ENCODE results near the gene CEP104. TPM values are rescaled to one million over a fixed set of nuclear protein-coding genes. Genes with fewer than 3 reads are reported as not detected.
A peak's percentile ranks its signal among the peaks of the same experiment; 100 is the strongest.

The CEP104 gene
- total and polyA plus RNA-seq, 7 experiments from 2014 or later, result 12.7 to 68.0 (median 44.5) TPM

DNA sequence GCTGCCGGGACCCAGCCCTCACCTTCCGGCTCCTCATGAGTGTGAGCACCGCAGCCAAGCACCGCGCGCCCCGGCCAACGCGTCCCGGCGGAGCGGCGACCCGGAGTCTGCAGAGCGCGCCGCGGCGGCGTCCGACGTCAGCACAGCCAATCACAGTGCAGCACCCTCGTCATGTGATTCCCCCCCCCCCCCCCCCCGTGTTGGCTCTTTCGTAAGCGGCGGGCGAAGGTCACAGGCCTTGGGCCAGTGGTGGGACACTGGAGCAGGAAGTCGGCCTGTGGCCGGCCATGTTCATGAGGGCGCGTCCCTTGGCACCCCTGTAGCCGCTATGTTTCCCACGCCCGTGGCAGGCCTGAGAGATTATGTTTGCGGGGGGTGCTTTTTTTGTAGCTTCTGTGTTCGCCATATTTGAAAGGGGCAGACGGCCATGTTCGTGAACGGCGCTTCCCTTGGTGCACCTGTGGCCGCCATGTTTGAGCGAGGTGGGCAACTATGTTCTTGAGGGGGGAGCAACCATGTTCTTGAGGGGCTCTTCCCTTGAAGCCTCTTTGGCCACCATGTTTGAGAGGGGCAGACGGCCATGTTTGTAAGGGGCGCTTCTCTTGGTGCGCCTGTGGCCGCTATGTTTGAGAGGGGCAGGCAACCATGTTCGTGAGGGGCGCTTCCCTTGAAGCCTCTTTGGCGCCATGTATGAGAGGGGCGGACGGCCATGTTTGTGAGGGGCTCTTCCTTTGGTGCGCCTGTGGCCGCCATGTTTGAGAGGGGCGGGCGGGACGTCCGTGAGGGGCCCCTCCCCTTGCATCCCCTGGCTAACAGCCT lies 43.3 kb upstream of the CEP104 start, which contains the start of gene C1orf174:
Gene C1orf174, minus strand, starts transcription at position 123 of the 819 bp plus-strand sequence. Its CDS starts 86 bp downstream, at position 37.
- POLR2A ChIA-PET, result interaction anchor here (0.6 to 3.5 kb wide), 9 partner anchors 9 to 1286 kb away, joined by 3 to 30 read pairs (median 4); partner anchors contain the start of genes CEP104, DFFB and LRRC47
- ATAC-seq (peak; percentile 88), DNase-seq (peak; percentile 78 to 99 (median 96))
- Mint-ChIP-seq H3K4me1 (peaks cover 23 to 71% (median 53%) of the 10 kb centered on the region in 7 donors), H3K27ac (peak within 1 kb of the TSS; percentile 92 to 99 (median 96)), H3K4me3 (peak within 1 kb of the TSS; percentile 90 to 96 (median 94)), H3K36me3 (peaks cover 5 to 20% (median 17%) of the 10 kb centered on the region in 5 donors), H3K27me3 (no peaks in the 10 kb centered on the region), H3K9me3 (peaks cover 0 to 21% (median 9%) of the 10 kb centered on the region in 11 donors)
- Histone ChIP-seq H3K36me3 (ENCODE audit: control insufficient read depth in 2 of 3, insufficient read depth in 3 of 3, low read length in 3 of 3) (peaks cover 0 to 9% (median 0%) of the 10 kb centered on the region in 3 experiments), H3K4me3 (ENCODE audit: low read length) (peak within 1 kb of the TSS; percentile 79), H3K27ac (ENCODE audit: low read depth, low read length) (peak within 1 kb of the TSS; percentile 94), H3K27me3 (ENCODE audit: control insufficient read depth in 2 of 2, insufficient read depth in 2 of 2, low read length in 2 of 2) (no peaks in the 10 kb centered on the region), H3K4me1 (ENCODE audit: control insufficient read depth in 2 of 2, insufficient read depth in 2 of 2, low read length in 2 of 2) (peaks cover 6 to 39% of the 10 kb centered on the region in 2 donors), H3K9me3 (ENCODE audit: control insufficient read depth in 2 of 3, low read length in 3 of 3) (peaks cover 0 to 7% (median 7%) of the 10 kb centered on the region in 3 experiments)
- CTCF ChIA-PET, result no interaction called here
- intact Hi-C loops (cut with micrococcal nuclease), result loop anchor here (1.0 to 5.0 kb wide), 11 partner anchors 43 to 1643 kb away; partner anchors contain the start of genes CEP104 (in 2 of the 2), DFFB (in 2 of the 2), LRRC47 (in 2 of the 2) and SMIM1 (in 2 of the 2)

- ATAC-seq, result no peak
- POLR2A ChIA-PET, result interaction anchor here (0.6 to 3.5 kb wide), 7 partner anchors 9 to 1285 kb away, joined by 3 to 30 read pairs (median 4); partner anchors contain the start of genes CEP104, DFFB and LRRC47
- CTCF ChIA-PET, result interaction anchor here (1.4 kb wide), 1 partner anchor 42 kb away, joined by 4 read pairs; the partner anchor contains the start of genes CEP104 and DFFB
- peaks cover 5 to 22% (median 19%) of the 10 kb centered on the region in 5 donors for H3K36me3 Mint-ChIP-seq
- peaks cover 0 to 21% (median 9%) of the 10 kb centered on the region in 11 donors for H3K9me3 Mint-ChIP-seq
- DNase-seq, result no peak
- peak overlapping the region; percentile 94 for H3K27ac ChIP-seq (ENCODE audit: low read depth, low read length)
- H3K27me3 Mint-ChIP-seq, result no peaks in the 10 kb centered on the region
- intact Hi-C loops (cut with micrococcal nuclease), result loop anchor here (1.0 to 5.0 kb wide), 11 partner anchors 42 to 1642 kb away; partner anchors contain the start of genes CEP104 (in 2 of the 2), DFFB (in 2 of the 2), LRRC47 (in 2 of the 2) and SMIM1 (in 2 of the 2)
- peaks cover 23 to 71% (median 56%) of the 10 kb centered on the region in 7 donors for H3K4me1 Mint-ChIP-seq
- peak overlapping the region; percentile 85 to 99 (median 96) for H3K27ac Mint-ChIP-seq
- peak overlapping the region; percentile 90 to 96 (median 94) for H3K4me3 Mint-ChIP-seq
- peaks cover 6 to 37% of the 10 kb centered on the region in 2 donors for H3K4me1 ChIP-seq (ENCODE audit: control insufficient read depth in 2 of 2, insufficient read depth in 2 of 2, low read length in 2 of 2)
- H3K27me3 ChIP-seq (ENCODE audit: control insufficient read depth in 2 of 2, insufficient read depth in 2 of 2, low read length in 2 of 2), result no peaks in the 10 kb centered on the region
- H3K9me3 ChIP-seq (ENCODE audit: control insufficient read depth in 2 of 3, low read length in 3 of 3), result peaks cover 0 to 7% (median 7%) of the 10 kb centered on the region in 3 experiments
- peaks cover 0 to 15% (median 0%) of the 10 kb centered on the region in 3 experiments for H3K36me3 ChIP-seq (ENCODE audit: control insufficient read depth in 2 of 3, insufficient read depth in 3 of 3, low read length in 3 of 3)
- peak overlapping the region; percentile 79 for H3K4me3 ChIP-seq (ENCODE audit: low read length)
Observed at GRCh38 chr1:3899754-3900149, 42.7 kb upstream of the CEP104 start.

GRCh38 chr1:3898994-3899753 lies 42.2 kb upstream of the CEP104 start:
- ATAC-seq, result no peak
- Mint-ChIP-seq H3K36me3 (peaks cover 5 to 22% (median 19%) of the 10 kb centered on the region in 5 donors), H3K4me1 (peaks cover 23 to 67% (median 56%) of the 10 kb centered on the region in 7 donors), H3K4me3 (peak overlapping the region; percentile 84 to 96 (median 93)), H3K9me3 (peaks cover 0 to 21% (median 9%) of the 10 kb centered on the region in 11 donors), H3K27ac (peak overlapping the region; percentile 52 to 99 (median 79)), H3K27me3 (no peaks in the 10 kb centered on the region)
- no peaks in the 10 kb centered on the region for H3K27me3 ChIP-seq (ENCODE audit: control insufficient read depth in 2 of 2, insufficient read depth in 2 of 2, low read length in 2 of 2)
- DNase-seq, result no peak
- peaks cover 6 to 32% of the 10 kb centered on the region in 2 donors for H3K4me1 ChIP-seq (ENCODE audit: control insufficient read depth in 2 of 2, insufficient read depth in 2 of 2, low read length in 2 of 2)
- intact Hi-C loops (cut with micrococcal nuclease), result no loop called here
- H3K27ac ChIP-seq (ENCODE audit: low read depth, low read length), result peak overlapping the region; percentile 94
- peaks cover 0 to 7% (median 7%) of the 10 kb centered on the region in 3 experiments for H3K9me3 ChIP-seq (ENCODE audit: control insufficient read depth in 2 of 3, low read length in 3 of 3)
- H3K4me3 ChIP-seq (ENCODE audit: low read length), result peak overlapping the region; percentile 79
- POLR2A ChIA-PET, result interaction anchor here (1.3 to 3.5 kb wide), 3 partner anchors 8 to 52 kb away, joined by 4 to 30 read pairs (median 5); partner anchors contain the start of genes CEP104 and DFFB
- CTCF ChIA-PET, result interaction anchor here (0.7 to 1.4 kb wide), 2 partner anchors 15 to 42 kb away, joined by 3 to 4 read pairs; partner anchors contain the start of genes CEP104 and DFFB
- H3K36me3 ChIP-seq (ENCODE audit: control insufficient read depth in 2 of 3, insufficient read depth in 3 of 3, low read length in 3 of 3), result peaks cover 0 to 16% (median 0%) of the 10 kb centered on the region in 3 experiments

GRCh38 chr1:3898475-3898735 lies 41.4 kb upstream of the CEP104 start:
- DNase-seq, result no peak
- Mint-ChIP-seq H3K27me3 (no peaks in the 10 kb centered on the region), H3K4me3 (peak overlapping the region; percentile 16 to 96 (median 88)), H3K36me3 (peaks cover 5 to 25% (median 19%) of the 10 kb centered on the region in 5 donors), H3K4me1 (peaks cover 20 to 61% (median 50%) of the 10 kb centered on the region in 7 donors), H3K27ac (peak overlapping the region in 4 of 9 donors; percentile 72 to 80 (median 78)), H3K9me3 (peaks cover 0 to 21% (median 9%) of the 10 kb centered on the region in 11 donors)
- CTCF ChIA-PET, result interaction anchor here (1.4 kb wide), 1 partner anchor 41 kb away, joined by 4 read pairs; the partner anchor contains the start of genes CEP104 and DFFB
- no peak overlapping the region for H3K4me3 ChIP-seq (ENCODE audit: low read length)
- peaks cover 0 to 16% (median 0%) of the 10 kb centered on the region in 3 experiments for H3K36me3 ChIP-seq (ENCODE audit: control insufficient read depth in 2 of 3, insufficient read depth in 3 of 3, low read length in 3 of 3)
- H3K27ac ChIP-seq (ENCODE audit: low read depth, low read length), result no peak overlapping the region
- intact Hi-C loops (cut with micrococcal nuclease), result no loop called here
- peaks cover 6 to 24% of the 10 kb centered on the region in 2 donors for H3K4me1 ChIP-seq (ENCODE audit: control insufficient read depth in 2 of 2, insufficient read depth in 2 of 2, low read length in 2 of 2)
- peaks cover 0 to 7% (median 7%) of the 10 kb centered on the region in 3 experiments for H3K9me3 ChIP-seq (ENCODE audit: control insufficient read depth in 2 of 3, low read length in 3 of 3)
- POLR2A ChIA-PET, result interaction anchor here (3.5 kb wide), 1 partner anchor 41 kb away, joined by 30 read pairs; the partner anchor contains the start of genes CEP104 and DFFB
- no peaks in the 10 kb centered on the region for H3K27me3 ChIP-seq (ENCODE audit: control insufficient read depth in 2 of 2, insufficient read depth in 2 of 2, low read length in 2 of 2)
- ATAC-seq, result no peak

- Histone ChIP-seq H3K9me3 (ENCODE audit: control insufficient read depth in 2 of 3, low read length in 3 of 3) (peaks cover 0 to 7% (median 7%) of the 10 kb centered on the region in 3 experiments), H3K36me3 (ENCODE audit: control insufficient read depth in 2 of 3, insufficient read depth in 3 of 3, low read length in 3 of 3) (peaks cover 0 to 23% (median 0%) of the 10 kb centered on the region in 3 experiments), H3K4me1 (ENCODE audit: control insufficient read depth in 2 of 2, insufficient read depth in 2 of 2, low read length in 2 of 2) (peaks cover 7 to 9% of the 10 kb centered on the region in 2 donors), H3K27ac (ENCODE audit: low read depth, low read length) (no peak overlapping the region), H3K27me3 (ENCODE audit: control insufficient read depth in 2 of 2, insufficient read depth in 2 of 2, low read length in 2 of 2) (no peaks in the 10 kb centered on the region), H3K4me3 (ENCODE audit: low read length) (no peak overlapping the region)
- Mint-ChIP-seq H3K4me1 (peaks cover 13 to 45% (median 34%) of the 10 kb centered on the region in 7 donors), H3K27me3 (no peaks in the 10 kb centered on the region), H3K36me3 (peaks cover 5 to 25% (median 19%) of the 10 kb centered on the region in 5 donors), H3K9me3 (peaks cover 0 to 21% (median 9%) of the 10 kb centered on the region in 11 donors), H3K27ac (no peak overlapping the region), H3K4me3 (peak overlapping the region in 1 of 10 donors; percentile 11)
- DNase-seq (no peak), ATAC-seq (no peak)
- POLR2A ChIA-PET, result interaction anchor here (1.3 to 1.4 kb wide), 2 partner anchors 10 to 40 kb away, joined by 3 to 5 read pairs; partner anchors contain the start of genes CEP104 and DFFB
- CTCF ChIA-PET, result no interaction called here
- intact Hi-C loops (cut with micrococcal nuclease), result no loop called here
Observed at GRCh38 chr1:3896396-3897000, 39.5 kb upstream of the CEP104 start.
